Endothelial cell of umbilical vein (primary cell): ENCODE results near the gene FIGNL2.

ENCODE experiments used
- CTCF ChIP-seq, 2 donors: IDR thresholded peaks; 1 replicate in 1 of 2; 2 replicates in 1 of 2; pipeline ENCODE4 v1.5.1; 2011; ENCODE audit warnings: low read length in 2 of 2, mild to moderate bottlenecking in 2 of 2, moderate library complexity in 2 of 2, control low read depth in 1 of 2, inconsistent platforms in 1 of 2, low read depth in 1 of 2; ENCODE audit not compliant: insufficient read depth in 1 of 2; ENCODE audit errors: extremely low read depth in 1 of 2
- GATA2 ChIP-seq: IDR thresholded peaks from 2 replicates; pipeline ENCODE4 v1.7.0; 2011; ENCODE audit warnings: low read depth, mild to moderate bottlenecking, moderate library complexity, mixed read lengths, low read length; ENCODE audit not compliant: insufficient read length, insufficient read depth
- MAX ChIP-seq: IDR thresholded peaks from 2 replicates; pipeline ENCODE4 v1.6.1; 2011; ENCODE audit not compliant: insufficient read depth, insufficient read length
- MYC ChIP-seq: IDR thresholded peaks from one replicate; pipeline ENCODE4 v1.6.1; 2011; ENCODE audit warnings: mild to moderate bottlenecking, low read depth, low read length
- POLR2A ChIP-seq: IDR thresholded peaks from 2 replicates; pipeline ENCODE4 v1.6.1; 2012; ENCODE audit warnings: low read depth, mild to moderate bottlenecking, control low read depth, low read length

GRCh38 chr12:51819736-51820525 is 28.6 kb downstream of the FIGNL2 start:
- TF ChIP-seq CTCF (IDR thresholded peaks at IDR 0.05; ENCODE audit: extremely low read depth in 1 of 2, insufficient read depth in 1 of 2, low read depth in 1 of 2, low read length in 2 of 2) (no peak), GATA2 (no peak), MYC (no peak), POLR2A (no peak), MAX (no peak)
